Fibroblast of skin of scalp (primary cell): ENCODE results near the gene SYNPO2.
A peak's percentile ranks its signal among the peaks of the same experiment; 100 is the strongest.

ENCODE experiments used
- DNase-seq: peaks from one replicate; pipeline ENCODE4 v3.0.0-alpha.2; 2013

SYNPO2 gene

DNA sequence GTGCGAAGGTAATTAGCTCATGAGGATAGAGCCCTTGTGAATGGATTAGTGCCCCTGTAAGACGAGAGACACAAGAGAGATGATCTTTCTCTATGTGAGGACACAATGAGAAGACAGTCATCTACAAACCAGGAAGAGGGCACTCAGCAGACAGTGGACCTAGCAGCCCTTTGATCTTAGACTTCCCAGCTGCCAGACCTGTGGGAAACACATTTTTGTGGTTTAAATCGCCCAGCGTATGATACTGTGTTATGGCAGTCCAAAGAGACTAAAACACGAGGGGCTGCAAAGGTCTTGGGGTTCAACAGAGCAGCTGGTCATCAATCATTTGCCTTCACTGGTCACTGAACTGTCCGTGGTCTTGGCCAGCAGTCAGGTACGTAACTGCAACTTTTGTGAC, 9.2 kb upstream of the SYNPO2 start:
- DNase-seq: no peak

GRCh38 chr4:118881512-118882146, 7.0 kb upstream of the SYNPO2 start:
- DNase-seq: no peak

- DNase-seq: no peak
Observed at GRCh38 chr4:118883861-118884260, 4.8 kb upstream of the SYNPO2 start.

- no peak for DNase-seq
Observed at GRCh38 chr4:118884716-118885115, 3.9 kb upstream of the SYNPO2 start.

DNA sequence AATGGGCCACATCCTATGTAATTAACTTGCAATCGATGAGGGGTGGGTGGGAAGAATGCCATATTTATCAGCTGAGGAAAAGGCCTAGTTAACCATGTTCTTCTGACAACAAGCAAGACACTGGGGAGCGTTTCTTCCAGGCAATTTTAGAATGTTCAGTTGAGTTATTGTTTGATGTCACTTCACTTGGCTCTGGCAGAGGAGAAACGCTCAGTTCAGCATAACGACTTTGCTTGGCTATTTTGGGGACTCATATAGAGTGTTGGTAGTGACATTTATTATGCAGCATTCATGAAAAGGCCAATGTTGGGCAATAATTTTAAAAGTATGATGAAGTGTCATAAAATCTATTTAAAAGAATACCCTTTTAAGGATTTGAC, 648 bp downstream of the SYNPO2 start:
- DNase-seq: no peak

GRCh38 chr4:118894034-118894433, 5.4 kb downstream of the SYNPO2 start:
- no peak for DNase-seq

DNA sequence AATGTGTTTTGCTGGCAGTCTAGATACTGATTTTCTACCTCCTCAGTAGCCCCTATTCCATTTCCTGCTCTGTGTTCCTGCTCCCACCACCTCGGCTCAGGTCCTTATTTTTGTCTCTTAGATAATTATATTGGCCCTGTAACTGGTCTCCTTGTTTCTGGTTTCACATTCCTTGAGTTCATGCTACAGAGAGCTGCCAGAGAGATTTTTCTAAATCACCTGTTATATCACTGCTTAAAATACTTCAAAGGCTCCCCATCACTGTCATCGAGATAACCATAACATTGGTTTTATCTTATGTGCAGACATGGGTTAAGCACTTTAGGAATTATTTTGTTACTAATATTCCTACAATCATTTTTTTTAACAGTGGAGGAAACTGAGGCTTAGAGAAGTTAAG, 9.6 kb downstream of the SYNPO2 start:
- DNase-seq: no peak

DNA sequence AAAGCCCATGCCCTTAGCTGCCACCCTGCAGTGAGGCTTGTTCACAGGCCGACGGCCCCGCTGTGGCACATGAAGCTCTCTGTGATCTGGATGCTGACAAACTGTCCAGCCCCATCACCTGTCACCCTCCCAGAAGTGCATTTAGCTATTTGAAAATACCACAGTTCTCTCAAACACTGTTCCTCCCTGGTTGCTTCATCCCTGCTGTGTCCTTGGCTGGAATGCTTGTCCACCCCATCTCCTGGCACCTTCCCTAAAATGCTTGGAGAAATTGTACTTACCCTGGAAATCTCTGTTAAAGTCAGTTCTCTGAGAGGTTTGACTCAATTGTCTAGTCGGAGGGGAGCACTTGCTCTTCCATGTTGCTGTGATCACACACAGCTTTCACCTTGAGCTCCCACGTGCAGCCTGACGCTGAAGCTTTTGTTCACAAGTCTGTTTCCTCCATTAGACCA, 10.1 kb downstream of the SYNPO2 start:
- no peak for DNase-seq

DNA sequence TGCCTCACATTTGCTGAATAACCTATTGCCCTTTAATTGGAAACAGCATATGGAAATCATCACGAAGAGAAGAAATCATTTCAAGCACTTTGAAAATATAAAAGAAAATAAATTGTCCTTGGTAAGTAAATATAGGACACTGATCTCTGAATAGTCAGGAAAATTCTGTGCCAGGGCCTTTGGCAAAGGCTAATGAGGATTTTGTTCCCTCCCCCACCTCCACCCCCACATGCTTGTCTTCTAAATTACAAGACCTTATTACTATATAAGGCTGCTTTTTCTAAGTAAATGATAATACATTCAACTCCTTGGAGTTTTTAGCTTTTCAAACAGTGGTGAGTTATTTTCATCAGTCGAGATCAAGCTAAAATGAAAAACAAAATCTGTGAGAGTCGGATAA, 15.8 kb downstream of the SYNPO2 start:
- DNase-seq: no peak

DNA sequence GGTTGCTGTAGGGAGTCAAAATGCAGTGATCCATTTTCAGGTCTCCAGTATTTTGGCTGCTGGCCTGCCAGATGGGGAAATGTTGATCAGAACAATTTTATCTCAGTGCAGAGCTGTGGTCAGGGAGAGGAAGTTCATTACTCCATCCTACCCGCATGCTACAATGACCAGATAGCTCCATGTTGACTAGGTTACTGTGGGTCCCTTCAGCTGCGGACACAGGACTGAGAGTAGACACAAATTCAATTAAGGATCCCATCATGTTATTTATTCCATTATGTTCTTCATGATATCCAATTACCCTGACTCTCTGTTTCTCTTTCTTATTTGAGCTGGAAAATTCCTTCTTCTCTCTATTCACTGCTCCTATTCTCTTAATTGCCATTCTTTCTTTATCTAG, 16.3 kb downstream of the SYNPO2 start:
- no peak for DNase-seq

GRCh38 chr4:118905566-118905965, 16.9 kb downstream of the SYNPO2 start:
- DNase-seq: peak; percentile 74

DNA sequence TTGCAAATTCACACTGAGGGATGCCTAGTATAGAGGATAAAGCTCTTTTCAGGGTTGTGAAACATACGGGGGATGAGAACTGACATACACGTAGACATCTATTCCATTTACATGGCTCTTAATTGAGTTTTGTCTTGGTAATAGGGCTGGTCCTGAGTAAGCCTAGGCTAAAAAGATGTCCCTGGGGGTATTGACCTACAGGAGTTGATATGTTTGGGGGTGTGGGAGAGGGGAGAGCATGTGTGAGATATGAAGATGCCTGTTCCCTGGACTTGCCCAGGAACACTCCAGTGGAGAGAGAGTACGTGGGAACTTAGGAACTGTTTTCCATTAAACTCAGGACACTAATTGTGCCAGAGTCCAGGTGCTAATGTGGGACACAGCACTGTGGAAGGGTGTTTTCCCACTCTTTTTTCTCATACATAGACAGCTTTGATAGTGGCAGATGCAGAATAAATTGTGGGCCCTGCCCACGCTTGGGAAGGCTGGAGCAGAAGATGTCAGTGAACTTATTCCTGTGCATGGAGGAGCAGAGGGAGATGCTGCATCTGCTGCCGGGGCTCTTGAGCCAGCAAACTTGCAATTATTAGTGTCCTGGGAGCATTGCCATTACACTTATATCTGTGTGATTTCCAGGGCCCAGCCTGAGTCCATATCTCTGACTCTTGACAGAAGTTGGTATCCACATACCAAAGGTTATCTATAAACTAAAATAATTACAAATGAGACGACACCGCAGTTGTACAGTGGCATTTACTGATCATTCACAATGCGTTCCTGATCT, 20.7 kb downstream of the SYNPO2 start:
- DNase-seq: no peak

DNA sequence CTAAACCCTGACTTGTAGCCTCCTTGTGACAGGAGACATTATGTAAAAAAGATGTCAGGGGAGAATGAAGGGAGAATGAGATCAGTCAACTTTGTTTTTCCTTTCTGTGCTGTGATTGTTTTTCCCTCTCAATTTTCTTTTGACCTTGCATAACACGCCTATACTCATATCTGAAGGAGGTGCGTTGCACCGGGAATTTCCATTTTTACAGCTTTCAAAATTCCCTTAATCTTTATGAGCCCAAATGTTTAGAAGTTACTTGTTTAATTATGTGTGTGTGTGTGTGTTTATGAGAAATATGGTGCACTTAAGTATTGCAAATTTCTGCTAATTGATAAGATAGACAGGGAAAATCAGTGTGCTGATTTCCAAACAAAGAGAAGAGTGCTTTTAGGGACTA, 21.6 kb downstream of the SYNPO2 start:
- no peak for DNase-seq

- DNase-seq: peak; percentile 91
Observed at GRCh38 chr4:118911238-118911703, 22.6 kb downstream of the SYNPO2 start.

DNA sequence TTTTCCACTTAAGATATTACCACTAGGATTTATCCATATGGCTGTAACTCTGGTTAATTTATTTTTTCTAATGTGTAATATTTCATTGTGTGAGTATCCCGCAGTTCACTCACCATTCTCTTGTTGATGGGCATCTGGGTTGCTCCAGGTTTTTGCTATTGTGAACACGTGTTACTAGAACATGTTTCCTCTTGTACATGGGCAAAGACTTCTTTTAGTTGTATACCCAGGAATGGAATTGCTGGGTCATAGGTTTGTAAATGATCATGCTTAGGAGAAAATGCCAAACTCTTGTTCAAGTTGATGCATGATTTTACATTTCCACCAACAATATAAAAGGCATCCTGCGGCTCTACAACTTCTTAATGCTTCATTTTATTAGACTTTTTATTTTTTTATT, 26.8 kb downstream of the SYNPO2 start:
- DNase-seq: no peak

- DNase-seq: no peak
Observed at GRCh38 chr4:118916691-118917289, 28.1 kb downstream of the SYNPO2 start.

DNA sequence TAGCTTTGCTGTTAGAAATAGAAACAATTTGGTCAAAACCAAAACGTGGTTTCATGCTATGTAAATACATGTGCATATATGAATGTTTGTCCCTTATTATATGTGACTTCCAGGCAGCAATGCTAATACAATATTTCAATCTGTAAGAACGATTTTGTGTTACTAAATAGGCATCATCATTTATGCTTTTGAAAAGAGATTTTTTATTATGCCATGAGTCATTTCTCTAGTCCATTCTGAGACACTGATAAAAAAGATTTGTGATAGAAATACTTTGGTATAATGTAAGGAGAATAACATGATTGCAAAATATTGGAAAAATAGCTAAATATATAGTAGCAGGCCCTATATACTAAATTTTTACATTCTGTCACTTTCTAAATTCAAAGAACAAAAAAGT, 28.9 kb downstream of the SYNPO2 start:
- DNase-seq: peak; percentile 26

DNA sequence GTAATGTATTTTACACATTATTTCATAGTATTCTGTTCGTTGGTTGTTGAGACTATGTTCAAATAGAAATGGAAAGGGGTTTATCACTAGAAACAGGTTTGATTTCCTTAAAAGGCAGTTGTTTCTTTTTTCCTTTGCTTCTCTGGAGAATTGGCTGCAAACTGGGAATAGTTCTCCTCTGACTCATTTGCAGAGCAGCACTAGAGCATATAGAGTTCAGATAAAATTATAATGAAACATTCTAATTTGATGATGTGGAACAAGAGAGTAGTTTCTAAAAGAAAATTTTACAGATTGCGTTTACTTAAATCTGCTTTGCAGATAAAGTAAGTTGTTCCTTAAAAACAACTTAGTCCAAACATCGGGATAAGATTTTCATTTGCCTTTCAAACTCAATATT, 29.7 kb downstream of the SYNPO2 start:
- peak; percentile 95 for DNase-seq

GRCh38 chr4:118920247-118920646, 31.6 kb downstream of the SYNPO2 start:
- DNase-seq: no peak

GRCh38 chr4:118921786-118922185, 33.1 kb downstream of the SYNPO2 start:
- DNase-seq: no peak

DNA sequence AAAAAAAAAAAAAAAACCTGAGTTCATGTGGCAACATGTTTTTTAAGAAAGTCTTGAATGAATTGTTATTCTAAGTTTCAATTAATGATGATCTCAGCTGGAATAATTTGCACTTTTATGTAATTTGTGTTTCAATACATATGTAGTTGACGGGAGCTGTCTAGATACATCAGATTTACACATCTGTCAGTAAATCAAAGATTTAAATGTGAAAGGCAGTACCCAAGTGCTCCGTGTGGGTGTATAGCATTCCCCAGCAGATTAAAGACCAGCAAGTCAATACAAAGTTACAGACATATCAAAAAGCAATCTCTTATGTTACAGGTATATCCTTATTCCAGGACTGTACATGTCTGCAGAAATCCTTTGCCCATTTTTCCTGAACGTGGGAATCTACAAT, 35.2 kb downstream of the SYNPO2 start:
- DNase-seq: no peak

DNA sequence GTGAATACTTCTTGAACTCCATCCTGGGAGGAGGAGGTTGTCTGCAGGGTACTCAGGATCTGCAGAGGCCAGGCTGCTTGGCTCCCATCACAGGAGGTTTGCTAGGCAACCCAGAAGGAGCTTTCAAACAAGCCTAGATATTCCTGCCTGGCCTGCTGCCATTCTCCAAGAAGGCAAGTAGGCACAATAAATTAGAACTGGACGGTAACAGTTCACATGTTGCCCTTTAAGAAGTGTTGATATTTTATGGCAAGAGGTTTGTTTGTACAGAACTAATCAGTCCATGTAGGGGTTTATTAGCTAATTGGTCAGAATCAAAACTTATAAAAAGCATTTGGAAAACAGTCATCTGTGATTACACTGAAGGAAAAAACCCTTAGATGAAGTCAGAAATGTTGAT, 39.3 kb downstream of the SYNPO2 start:
- no peak for DNase-seq

DNA sequence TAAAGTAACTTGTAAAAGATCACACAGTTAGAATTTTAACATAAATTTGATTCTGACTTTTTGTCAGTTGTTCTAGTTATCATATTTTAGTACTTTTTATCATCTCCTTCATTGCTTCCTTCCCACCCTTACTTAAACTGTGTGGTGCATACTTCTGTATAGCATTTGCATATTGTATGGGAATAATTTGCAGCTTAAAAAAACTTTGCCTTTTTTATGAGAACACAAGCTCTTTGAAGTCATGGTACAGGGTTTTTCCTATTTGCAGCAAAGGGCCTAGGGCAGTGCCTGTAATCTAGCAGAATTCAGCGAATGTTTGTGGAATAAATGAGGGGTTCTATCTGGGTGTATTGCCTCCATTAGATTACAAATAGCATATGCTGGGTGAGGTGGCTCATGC, 41.6 kb downstream of the SYNPO2 start:
- no peak for DNase-seq

DNA sequence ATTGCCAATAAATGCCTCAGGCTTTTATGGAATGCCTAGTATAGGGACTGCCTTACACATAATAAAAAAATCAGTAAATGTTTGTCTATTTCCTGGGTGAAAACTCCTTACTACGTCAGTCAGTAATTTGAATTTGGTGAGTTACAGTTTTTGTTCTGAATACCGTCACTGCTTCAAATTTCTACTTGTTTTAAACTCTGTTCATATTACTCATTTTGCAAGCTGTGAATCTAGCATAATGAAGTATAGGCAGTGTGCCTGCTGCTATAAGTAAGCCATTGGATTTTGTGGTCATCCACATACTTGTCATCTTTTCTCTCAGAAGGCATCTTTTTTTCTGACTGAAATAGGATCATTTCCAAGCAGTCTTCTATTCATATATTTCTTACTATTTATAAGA, 43.1 kb downstream of the SYNPO2 start:
- DNase-seq: peak; percentile 79
